Sigmoid colon (tissue), 7 donors: ENCODE results near the gene LVRN. TPM values are rescaled to one million over a fixed set of nuclear protein-coding genes. Genes with fewer than 3 reads are reported as not detected.
A peak's percentile ranks its signal among the peaks of the same experiment; 100 is the strongest.

ENCODE experiments used
- DNase-seq: peaks from one replicate; pipeline ENCODE4 v3.0.0-alpha.2; 2019
- H3K27ac ChIP-seq, 4 donors: fragments of 200-600 bp; sonication (generic); one replicate each; pipeline ENCODE4 v1.5.1; 2016 to 2019; ENCODE audit warnings: mild to moderate bottlenecking in 1 of 4
- H3K27me3 ChIP-seq, 3 donors: fragments of 200-600 bp; sonication (generic); one replicate each; pipeline ENCODE4 v1.5.1; 2019; ENCODE audit warnings: mild to moderate bottlenecking in 1 of 3
- H3K36me3 ChIP-seq, 4 donors: fragments of 200-600 bp; sonication (generic); one replicate each; pipeline ENCODE4 v1.5.1; 2016 to 2019
- H3K4me1 ChIP-seq, 4 donors: fragments of 200-600 bp; sonication (generic); one replicate each; pipeline ENCODE4 v1.5.1; 2017 to 2019
- H3K4me3 ChIP-seq, 4 donors: fragments of 200-600 bp; sonication (generic); one replicate each; pipeline ENCODE4 v1.5.1; 2017 to 2019; ENCODE audit warnings: mild to moderate bottlenecking in 2 of 4, moderate library complexity in 1 of 4
- H3K9me3 ChIP-seq, 4 donors: fragments of 200-600 bp in 3 of 4; sonication (generic) in 3 of 4; one replicate each; pipeline versions ENCODE4 v1.5.1 to v1.6.1; 2013 to 2019
- CTCF ChIP-seq, 4 experiments: fragments of 450-650 bp in 3 of 4; fragments of 200-600 bp in 1 of 4; IDR thresholded peaks; one replicate each; pipeline ENCODE4 v1.5.1; 2016 to 2019; ENCODE audit warnings: antibody characterized with exemption in 4 of 4, mild to moderate bottlenecking in 3 of 4, moderate library complexity in 2 of 4
- EP300 ChIP-seq, 4 donors: sonication (generic); formaldehyde crosslinking; IDR thresholded peaks; one replicate each; pipeline ENCODE4 v1.6.1; 2017; ENCODE audit warnings: antibody characterized with exemption in 4 of 4
- POLR2A ChIP-seq, 2 donors: fragments of 450-650 bp; IDR thresholded peaks; one replicate each; pipeline ENCODE4 v1.6.1; 2016; ENCODE audit warnings: antibody characterized with exemption in 2 of 2, mild to moderate bottlenecking in 2 of 2, moderate library complexity in 2 of 2
- POLR2AphosphoS5 ChIP-seq, 4 donors: sonication (generic); formaldehyde crosslinking; IDR thresholded peaks; one replicate each; pipeline ENCODE4 v1.6.1; 2017; ENCODE audit warnings: antibody characterized with exemption in 4 of 4
- WGBS, 2 donors: extraction: QIAGEN DNeasy Blood & Tissue Kit; methylation state at CpG; one replicate each; pipeline ENCODE4 v1.1.7; 2013; 5-methylcytosine and 5-hydroxymethylcytosine counted together
- intact Hi-C: fragments of 100-400 bp; cut with DNase I; formaldehyde crosslinking; loops from one replicate; pipeline ENCODE4 v1.15.1; 2023
- polyA plus RNA-seq, 3 donors: library from polyadenylated mRNA; stranded (reverse); fragments of 200-250 nt; gene quantifications; one replicate each; pipeline ENCODE4 v1.2.3, GENCODE V29; 2013
- total RNA-seq, 4 donors: library from RNA; depleted of rRNA; stranded (reverse); fragments of >200 nt; gene quantifications; one replicate each; pipeline ENCODE4 v1.1.0, GENCODE V29; 2016
- donor health status: healthy with polysubstance abuse.
- donor health status: Bipolar disorder and iron deficiency.
- donor health status: healthy.

Gene LVRN
- total and polyA plus RNA-seq, 7 donors = 0.23 to 8.4 (median 3.9) TPM

- TF ChIP-seq EP300 (IDR thresholded peaks at IDR 0.05) (no peak), CTCF (IDR thresholded peaks at IDR 0.05) (no peak), POLR2AphosphoS5 (IDR thresholded peaks at IDR 0.05) (no peak), POLR2A (IDR thresholded peaks at IDR 0.05) (no peak)
- Histone ChIP-seq H3K4me1 (no peaks in the 10 kb centered on the region), H3K27me3 (no peaks in the 10 kb centered on the region), H3K4me3 (no peak overlapping the region), H3K36me3 (no peaks in the 10 kb centered on the region), H3K27ac (no peak overlapping the region), H3K9me3 (no peaks in the 10 kb centered on the region)
- whole genome bisulfite sequencing, 2 donors = 85 to 88% methylated on average over 3 of the region's 3 CpGs
- intact Hi-C loops = no loop called here
- no peak for DNase-seq
Observed at GRCh38 chr5:116009806-116010205, 47.5 kb downstream of the LVRN start.

GRCh38 chr5:116011046-116011445, 48.8 kb downstream of the LVRN start:
- Histone ChIP-seq H3K4me1 (no peaks in the 10 kb centered on the region), H3K9me3 (no peaks in the 10 kb centered on the region), H3K27me3 (no peaks in the 10 kb centered on the region), H3K4me3 (no peak overlapping the region), H3K27ac (peak overlapping the region in 1 of 4 donors; percentile 6), H3K36me3 (no peaks in the 10 kb centered on the region)
- DNase-seq = no peak
- TF ChIP-seq POLR2AphosphoS5 (IDR thresholded peaks at IDR 0.05) = no peak
- TF ChIP-seq EP300 (IDR thresholded peaks at IDR 0.05) = no peak
- no peak for TF ChIP-seq CTCF (IDR thresholded peaks at IDR 0.05)
- TF ChIP-seq POLR2A (IDR thresholded peaks at IDR 0.05) = no peak
- intact Hi-C loops = no loop called here

DNA sequence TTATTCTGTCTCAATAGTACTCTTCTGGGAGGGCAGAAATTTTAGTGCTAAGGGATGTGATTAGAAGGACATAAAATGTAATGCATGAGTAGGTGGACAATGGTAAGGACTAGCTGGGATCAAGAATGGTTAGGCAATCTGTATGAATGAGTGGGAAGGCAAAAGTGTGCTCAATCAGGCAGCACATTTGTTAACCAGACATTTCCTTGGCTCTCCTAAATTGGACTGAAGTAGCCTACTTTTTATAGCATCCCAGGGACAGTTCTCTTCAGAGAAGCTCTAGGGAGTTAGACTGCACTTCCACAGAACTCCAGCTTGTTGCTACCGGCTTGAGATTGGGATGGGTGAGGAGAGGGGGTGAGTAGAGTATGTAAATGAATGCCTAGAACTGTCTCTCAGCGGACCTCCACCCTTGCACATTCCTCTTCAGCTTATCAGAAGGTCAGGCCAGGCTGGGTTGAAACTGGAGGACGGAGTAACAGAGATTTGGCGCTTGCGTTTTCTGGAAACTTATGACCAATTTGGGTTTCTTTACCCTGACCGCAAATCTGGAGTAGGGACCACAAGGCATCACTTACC, 51.0 kb downstream of the LVRN start:
- H3K27ac ChIP-seq = peak overlapping the region in 1 of 4 donors; percentile 54
- DNase-seq = no peak
- H3K9me3 ChIP-seq = no peaks in the 10 kb centered on the region
- no peaks in the 10 kb centered on the region for H3K36me3 ChIP-seq
- H3K4me3 ChIP-seq = no peak overlapping the region
- WGBS, 2 donors = 63 to 65% methylated on average over 6 of the region's 6 CpGs
- no peaks in the 10 kb centered on the region for H3K27me3 ChIP-seq
- H3K4me1 ChIP-seq = no peaks in the 10 kb centered on the region
- no peak for TF ChIP-seq CTCF (IDR thresholded peaks at IDR 0.05)
- TF ChIP-seq POLR2A (IDR thresholded peaks at IDR 0.05) = no peak
- TF ChIP-seq EP300 (IDR thresholded peaks at IDR 0.05) = no peak
- TF ChIP-seq POLR2AphosphoS5 (IDR thresholded peaks at IDR 0.05) = no peak
- intact Hi-C loops = no loop called here

GRCh38 chr5:116013936-116014335, 51.7 kb downstream of the LVRN start:
- no peak for DNase-seq
- intact Hi-C loops = no loop called here
- no peak overlapping the region for H3K4me3 ChIP-seq
- H3K4me1 ChIP-seq = no peaks in the 10 kb centered on the region
- H3K9me3 ChIP-seq = no peaks in the 10 kb centered on the region
- TF ChIP-seq POLR2AphosphoS5 (IDR thresholded peaks at IDR 0.05) (no peak), EP300 (IDR thresholded peaks at IDR 0.05) (no peak), POLR2A (IDR thresholded peaks at IDR 0.05) (no peak), CTCF (IDR thresholded peaks at IDR 0.05) (no peak)
- no peaks in the 10 kb centered on the region for H3K36me3 ChIP-seq
- H3K27ac ChIP-seq = peak overlapping the region in 1 of 4 donors; percentile 54
- H3K27me3 ChIP-seq = no peaks in the 10 kb centered on the region

GRCh38 chr5:116023619-116024018, 61.3 kb downstream of the LVRN start:
- H3K4me1 ChIP-seq = no peaks in the 10 kb centered on the region
- TF ChIP-seq POLR2AphosphoS5 (IDR thresholded peaks at IDR 0.05) (no peak), POLR2A (IDR thresholded peaks at IDR 0.05) (no peak), CTCF (IDR thresholded peaks at IDR 0.05) (no peak), EP300 (IDR thresholded peaks at IDR 0.05) (no peak)
- no peak for DNase-seq
- H3K4me3 ChIP-seq = no peak overlapping the region
- no peaks in the 10 kb centered on the region for H3K9me3 ChIP-seq
- intact Hi-C loops = no loop called here
- H3K27ac ChIP-seq = no peak overlapping the region
- H3K27me3 ChIP-seq = no peaks in the 10 kb centered on the region
- H3K36me3 ChIP-seq = no peaks in the 10 kb centered on the region
